GM13977 (cell line): ENCODE results near the gene RAET1E.

Source experiments
- DNase-seq: peaks from one replicate; pipeline ENCODE4 v3.0.0; 2012; ENCODE audit warnings: low spot score
- CTCF ChIP-seq: IDR thresholded peaks from 2 replicates; pipeline ENCODE4 v1.5.1; 2012; ENCODE audit warnings: mild to moderate bottlenecking, control low read depth; ENCODE audit not compliant: insufficient read depth; ENCODE audit errors: extremely low read depth, missing control alignments
- in situ Hi-C: fragments of 300-500 bp; cut with MboI; formaldehyde crosslinking; loops from one replicate; pipeline ENCODE4 v1.12.0; 2022; ENCODE audit warnings: low sequenced_read_pairs, low pct_unique_long_range_greater_than_20kb, mixed read lengths, inconsistent platforms; ENCODE audit not compliant: unreplicated experiment

Gene RAET1E

GRCh38 chr6:149877659-149878058, 20.3 kb downstream of the RAET1E start:
- TF ChIP-seq CTCF: no peak
- no peak for DNase-seq
- in situ Hi-C loops: no loop called here

GRCh38 chr6:149876241-149876933, 21.5 kb downstream of the RAET1E start:
- in situ Hi-C loops: no loop called here
- DNase-seq: no peak
- TF ChIP-seq CTCF: no peak

GRCh38 chr6:149872233-149872632, 25.7 kb downstream of the RAET1E start:
- no peak for DNase-seq
- TF ChIP-seq CTCF: no peak
- in situ Hi-C loops: no loop called here

GRCh38 chr6:149871182-149871581, 26.7 kb downstream of the RAET1E start:
- no peak for TF ChIP-seq CTCF
- in situ Hi-C loops: no loop called here
- DNase-seq: no peak

GRCh38 chr6:149869275-149869892, 28.5 kb downstream of the RAET1E start:
- DNase-seq: no peak
- no peak for TF ChIP-seq CTCF
- in situ Hi-C loops: no loop called here

- in situ Hi-C loops: no loop called here
- TF ChIP-seq CTCF: no peak
- no peak for DNase-seq
Measured at GRCh38 chr6:149867876-149868640, 29.9 kb downstream of the RAET1E start.
